Gastrocnemius medialis (tissue), 4 donors: Measurements from ENCODE around the gene HMCES.

Experiments
- CTCF ChIP-seq, 5 experiments: fragments of 450-650 bp in 3 of 5; fragments of 200-600 bp in 2 of 5; sonication (generic) in 2 of 5; IDR thresholded peaks in 4 of 5; conservative IDR thresholded peaks in 1 of 5; 1 replicate in 4 of 5; 2 replicates in 1 of 5; pipeline ENCODE4 v1.5.1; 2016 to 2019; ENCODE audit warnings: antibody characterized with exemption in 5 of 5, mild to moderate bottlenecking in 3 of 5, moderate library complexity in 3 of 5
- POLR2A ChIP-seq, 2 donors: fragments of 450-650 bp; IDR thresholded peaks; one replicate each; pipeline ENCODE4 v1.6.1; 2017; ENCODE audit warnings: antibody characterized with exemption in 2 of 2, mild to moderate bottlenecking in 2 of 2, moderate library complexity in 2 of 2

- TF ChIP-seq CTCF (IDR thresholded peaks at IDR 0.05 in 4 of 5, conservative IDR thresholded peaks at IDR 0.05 in 1 of 5) = no peak
- TF ChIP-seq POLR2A (IDR thresholded peaks at IDR 0.05) = peak in 1 of 2 donors; percentile 30
Observed at GRCh38 chr3:129230311-129231019, 48.2 kb upstream of the HMCES start.
